ENCODE results near the gene EXOC1L. TPM values are rescaled to one million over a fixed set of nuclear protein-coding genes. Genes with fewer than 3 reads are reported as not detected.

Gene EXOC1L
- total and polyA plus RNA-seq, 2 donors from 2014 or later, result not detected

GRCh38 chr4:55827582-55827981, 8.0 kb downstream of the EXOC1L start:
- FAIRE-seq (no peak), DNase-seq (no peak)
- intact Hi-C loops (cut with DNase I), result no loop called here
- Histone ChIP-seq H3K4me3 (ENCODE audit: low read length in 3 of 3) (no peak overlapping the region), H3K27me3 (ENCODE audit: control insufficient read depth, insufficient read depth, low read length) (no peaks in the 10 kb centered on the region), H3K4me1 (ENCODE audit: control insufficient read depth in 2 of 3, insufficient read depth in 2 of 3, low read depth in 1 of 3, low read length in 3 of 3) (no peaks in the 10 kb centered on the region), H3K36me3 (ENCODE audit: control insufficient read depth in 2 of 3, insufficient read depth in 3 of 3, low read length in 3 of 3) (no peaks in the 10 kb centered on the region), H3K27ac (ENCODE audit: low read depth in 2 of 2, low read length in 2 of 2) (no peak overlapping the region), H3K9ac (ENCODE audit: low read length in 3 of 3) (no peak overlapping the region), H3K9me3 (ENCODE audit: control insufficient read depth in 2 of 3, insufficient read depth in 1 of 3, low read length in 3 of 3) (no peaks in the 10 kb centered on the region)
- TF ChIP-seq CTCF (IDR thresholded peaks at IDR 0.05; ENCODE audit: borderline replicate concordance, extremely low read depth, insufficient read depth), result no peak

- no peak for TF ChIP-seq CTCF (IDR thresholded peaks at IDR 0.05; ENCODE audit: borderline replicate concordance, extremely low read depth, insufficient read depth)
- no peak overlapping the region for H3K4me3 ChIP-seq (ENCODE audit: low read length in 3 of 3)
- H3K27ac ChIP-seq (ENCODE audit: low read depth in 2 of 2, low read length in 2 of 2), result no peak overlapping the region
- H3K9me3 ChIP-seq (ENCODE audit: control insufficient read depth in 2 of 3, insufficient read depth in 1 of 3, low read length in 3 of 3), result no peaks in the 10 kb centered on the region
- FAIRE-seq (no peak), DNase-seq (no peak)
- H3K36me3 ChIP-seq (ENCODE audit: control insufficient read depth in 2 of 3, insufficient read depth in 3 of 3, low read length in 3 of 3), result no peaks in the 10 kb centered on the region
- H3K27me3 ChIP-seq (ENCODE audit: control insufficient read depth, insufficient read depth, low read length), result no peaks in the 10 kb centered on the region
- H3K9ac ChIP-seq (ENCODE audit: low read length in 3 of 3), result no peak overlapping the region
- intact Hi-C loops (cut with DNase I), result no loop called here
- no peaks in the 10 kb centered on the region for H3K4me1 ChIP-seq (ENCODE audit: control insufficient read depth in 2 of 3, insufficient read depth in 2 of 3, low read depth in 1 of 3, low read length in 3 of 3)
These were observed 10.5 kb downstream of the EXOC1L start for GRCh38 chr4:55830048-55830447.

- intact Hi-C loops (cut with DNase I), result no loop called here
- FAIRE-seq (no peak), DNase-seq (peak in 1 of 5 donors; percentile 27)
- no peak overlapping the region for H3K9ac ChIP-seq (ENCODE audit: low read length in 3 of 3)
- H3K27ac ChIP-seq (ENCODE audit: low read depth in 2 of 2, low read length in 2 of 2), result no peak overlapping the region
- H3K36me3 ChIP-seq (ENCODE audit: control insufficient read depth in 2 of 3, insufficient read depth in 3 of 3, low read length in 3 of 3), result no peaks in the 10 kb centered on the region
- no peaks in the 10 kb centered on the region for H3K4me1 ChIP-seq (ENCODE audit: control insufficient read depth in 2 of 3, insufficient read depth in 2 of 3, low read depth in 1 of 3, low read length in 3 of 3)
- no peak for TF ChIP-seq CTCF (IDR thresholded peaks at IDR 0.05; ENCODE audit: borderline replicate concordance, extremely low read depth, insufficient read depth)
- H3K9me3 ChIP-seq (ENCODE audit: control insufficient read depth in 2 of 3, insufficient read depth in 1 of 3, low read length in 3 of 3), result no peaks in the 10 kb centered on the region
- no peak overlapping the region for H3K4me3 ChIP-seq (ENCODE audit: low read length in 3 of 3)
- H3K27me3 ChIP-seq (ENCODE audit: control insufficient read depth, insufficient read depth, low read length), result no peaks in the 10 kb centered on the region
These were observed 11.1 kb downstream of the EXOC1L start for GRCh38 chr4:55830716-55831115.
